HL-60/S4 treated with retinoic acid at 250 ng/mL for 4 days and 3 days (cell line): ENCODE measurements around the gene CRADD.
"Not testable (repeated sequence)": the region's sequence is repeated elsewhere in the genome, so short reads cannot be mapped to it uniquely, and the experiment has no call there.

ENCODE experiments used
- in situ Hi-C: fragments of 300-500 bp; cut with MboI; formaldehyde crosslinking; loops from 2 replicates; pipeline ENCODE4 v1.7.0; 2022; ENCODE audit warnings: low sequenced_read_pairs

Gene CRADD

DNA sequence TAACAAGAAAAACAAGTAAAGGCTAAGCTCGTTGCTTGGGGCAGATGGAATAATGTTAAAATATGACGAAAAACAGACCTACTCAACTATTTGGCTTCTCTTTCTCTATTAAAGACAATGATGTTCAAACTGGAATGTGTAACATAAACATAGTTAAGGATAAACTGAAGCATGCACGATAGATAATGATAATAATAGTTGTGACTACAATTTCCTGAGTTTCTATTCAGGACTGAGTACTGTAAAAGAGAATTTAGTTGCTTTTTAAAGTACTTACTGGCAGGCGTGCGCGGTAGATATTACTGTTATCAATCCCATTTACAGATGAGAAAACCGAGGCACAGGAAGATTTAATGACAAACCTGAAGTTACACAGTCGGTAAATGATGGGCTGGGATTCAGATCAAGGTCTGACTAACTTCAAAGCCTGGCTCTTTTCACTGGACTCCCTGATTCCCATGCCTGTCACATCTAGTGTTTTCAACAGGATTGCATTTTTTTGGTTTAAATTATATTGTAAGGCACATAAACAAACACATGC, 103.0 kb downstream of the CRADD start:
- in situ Hi-C loops: no loop called here

DNA sequence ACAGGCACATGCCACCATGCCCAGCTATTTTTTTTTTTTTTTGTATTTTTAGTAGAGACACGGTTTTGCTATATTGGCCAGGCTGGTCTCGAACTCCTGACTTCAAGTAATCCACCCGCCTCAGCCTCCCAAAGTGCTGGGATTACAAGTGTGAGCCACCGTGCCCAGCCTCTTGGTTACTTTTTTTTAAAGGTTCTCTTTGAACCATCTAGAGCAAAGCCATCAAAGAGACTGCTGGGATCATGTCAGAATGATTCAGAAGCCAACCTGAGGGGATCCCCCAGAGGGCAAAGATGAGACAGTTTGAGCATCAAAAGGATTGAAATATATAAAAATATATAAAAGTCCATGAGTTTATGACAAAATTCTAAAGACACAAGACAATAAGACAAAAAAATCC, 103.7 kb downstream of the CRADD start:
- in situ Hi-C loops: not testable (repeated sequence)

DNA sequence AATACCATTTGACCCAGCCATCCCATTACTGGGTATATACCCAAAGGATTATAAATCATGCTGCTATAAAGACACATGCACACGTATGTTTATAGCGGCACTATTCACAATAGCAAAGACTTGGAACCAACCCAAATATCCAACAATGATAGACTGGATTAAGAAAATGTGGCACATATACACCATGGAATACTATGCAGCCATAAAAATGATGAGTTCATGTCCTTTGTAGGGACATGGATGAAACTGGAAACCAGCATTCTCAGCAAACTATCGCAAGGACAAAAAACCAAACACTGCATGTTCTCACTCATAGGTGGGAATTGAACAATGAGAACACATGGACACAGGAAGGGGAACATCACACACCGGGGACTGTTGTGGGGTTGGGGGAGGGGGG, 104.8 kb downstream of the CRADD start:
- in situ Hi-C loops: not testable (repeated sequence)

DNA sequence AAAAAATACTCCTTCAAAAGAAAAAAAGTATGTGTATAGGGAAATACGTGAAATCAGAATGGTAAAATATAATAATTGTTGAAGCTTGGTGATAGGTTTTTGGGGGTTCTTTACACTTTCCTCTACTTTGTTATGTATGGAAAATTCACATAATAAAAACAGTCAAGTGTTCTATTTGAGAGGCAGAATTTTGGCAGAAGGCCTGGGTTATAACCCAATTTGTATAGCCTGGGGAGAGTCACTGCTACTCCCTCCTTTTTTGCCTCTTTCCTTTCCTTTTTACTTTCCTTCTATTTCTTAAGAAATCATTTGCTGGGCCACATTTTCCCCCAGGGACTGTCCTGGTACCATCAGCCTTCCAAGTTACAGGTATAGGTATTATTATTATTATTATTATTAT, 105.7 kb downstream of the CRADD start:
- in situ Hi-C loops: no loop called here

DNA sequence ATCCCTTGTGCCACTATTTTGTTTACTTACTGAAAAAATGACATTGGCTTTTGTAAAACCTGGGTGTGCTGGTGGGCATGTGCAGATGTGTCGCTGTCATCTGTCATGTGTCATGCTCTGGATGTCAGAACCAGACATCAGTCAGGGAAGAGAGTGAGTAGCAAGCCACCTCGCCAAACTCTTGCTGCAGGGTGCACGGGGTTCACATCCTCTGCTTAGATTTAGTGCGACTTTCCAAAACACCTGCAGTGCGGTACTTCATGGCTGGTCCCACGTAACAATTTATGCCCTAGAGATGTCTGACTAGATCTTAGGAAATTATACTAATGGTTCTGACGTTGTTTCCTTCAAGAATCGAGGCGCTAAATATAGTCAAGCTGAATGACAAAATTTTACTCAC, 106.7 kb downstream of the CRADD start:
- in situ Hi-C loops: no loop called here

DNA sequence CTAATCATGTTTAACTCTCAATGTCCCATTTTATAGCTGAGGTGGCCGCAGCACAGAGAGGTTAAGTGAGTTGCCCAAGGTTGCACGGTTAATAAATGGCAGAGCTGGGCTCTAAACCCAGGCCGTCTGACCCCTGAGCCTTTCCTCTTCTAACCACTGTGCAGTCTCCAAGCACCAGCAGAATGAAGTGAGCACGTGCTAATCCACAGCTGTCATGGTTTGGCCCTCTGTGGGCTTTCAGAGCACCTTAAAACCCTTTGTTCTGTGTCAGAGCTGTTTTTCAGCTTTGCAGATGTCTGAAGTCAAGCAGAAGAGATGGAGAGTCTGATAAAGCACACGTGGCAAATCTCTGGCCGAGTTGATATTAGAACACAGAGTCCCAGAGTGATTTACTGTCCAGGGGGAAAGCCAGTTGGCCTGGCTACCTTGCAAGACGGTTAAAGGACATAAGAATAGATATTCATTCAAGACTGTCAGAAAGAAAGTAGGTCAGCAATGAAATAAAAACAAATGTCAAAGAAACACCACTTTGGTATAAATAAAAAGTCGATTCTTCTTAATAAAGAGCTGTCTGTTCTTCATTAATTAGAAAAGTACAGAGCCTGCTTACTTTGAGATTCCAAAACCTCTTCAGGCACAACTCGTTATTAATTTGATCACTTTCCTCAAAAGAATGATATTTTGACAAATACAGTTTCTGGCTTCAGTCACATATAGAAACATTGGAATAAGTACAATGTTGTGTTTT, 107.3 kb downstream of the CRADD start:
- in situ Hi-C loops: no loop called here

DNA sequence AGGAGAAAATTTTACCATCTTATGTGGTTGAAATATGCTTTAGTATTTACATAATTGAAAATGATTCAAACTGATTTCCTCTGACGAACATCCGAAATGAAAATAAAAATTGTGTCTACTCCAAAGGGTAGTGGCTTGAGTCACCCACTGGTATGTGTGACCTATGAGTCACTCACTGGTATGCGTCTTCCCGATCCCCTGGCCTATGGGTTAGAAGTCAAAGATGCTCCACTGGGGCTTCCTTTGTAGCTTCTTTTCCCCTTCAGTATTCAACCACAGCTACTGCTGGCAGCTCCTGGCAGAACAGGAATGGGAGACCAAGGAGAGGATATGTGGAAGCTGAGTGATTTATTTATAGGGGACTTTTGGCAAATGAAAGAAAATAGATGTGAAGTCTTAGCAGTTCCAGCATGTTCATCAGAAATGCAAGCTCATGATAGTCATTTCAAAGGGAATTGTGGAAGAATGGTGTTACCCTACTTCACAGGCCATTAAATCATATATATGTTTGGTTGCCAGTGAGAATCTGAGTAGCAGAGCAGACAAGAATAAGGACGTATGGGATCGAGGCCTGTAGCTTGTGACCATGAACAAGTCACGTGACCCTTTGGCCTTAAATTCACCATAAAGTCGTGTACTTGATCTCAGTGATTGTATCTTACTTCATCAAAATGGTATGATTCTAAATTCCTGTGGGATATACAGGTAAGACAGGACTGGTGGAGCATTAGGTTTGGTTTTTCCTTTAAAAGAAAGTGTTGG, 108.3 kb downstream of the CRADD start:
- in situ Hi-C loops: no loop called here

DNA sequence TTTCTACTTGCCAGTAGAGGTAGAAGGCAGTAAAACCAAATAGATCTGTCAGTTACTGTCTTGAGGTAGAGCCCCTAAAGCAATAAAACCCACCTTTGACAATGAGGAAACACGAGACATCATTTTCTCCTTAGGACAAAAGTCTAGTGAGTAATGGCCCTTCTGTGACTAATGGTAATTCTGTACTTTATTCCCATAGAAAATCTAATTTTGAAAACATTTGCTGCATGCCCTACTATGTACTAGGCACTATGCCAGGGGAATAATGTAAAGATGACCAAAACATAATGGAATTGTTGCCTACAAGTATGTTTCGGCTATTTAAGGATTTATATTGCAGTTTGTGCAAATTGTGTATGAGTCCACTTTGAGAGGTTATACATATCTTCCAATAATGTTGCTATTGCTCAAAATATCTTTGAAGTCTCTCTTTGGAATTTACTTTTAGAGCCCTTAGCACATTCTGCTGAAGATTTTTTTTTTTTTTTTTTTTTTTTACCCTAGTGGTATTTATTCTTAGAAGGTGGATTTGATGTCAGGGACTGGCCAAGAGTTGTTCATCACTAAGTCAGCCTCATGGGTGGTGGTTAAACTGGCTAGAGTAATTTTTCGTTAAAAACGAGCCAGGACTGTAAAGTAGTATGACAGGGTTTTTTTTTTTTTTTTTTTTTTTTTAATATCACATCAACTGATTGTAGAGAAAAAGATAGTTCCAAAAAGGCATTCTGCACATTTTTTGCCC, 109.7 kb downstream of the CRADD start:
- in situ Hi-C loops: no loop called here

DNA sequence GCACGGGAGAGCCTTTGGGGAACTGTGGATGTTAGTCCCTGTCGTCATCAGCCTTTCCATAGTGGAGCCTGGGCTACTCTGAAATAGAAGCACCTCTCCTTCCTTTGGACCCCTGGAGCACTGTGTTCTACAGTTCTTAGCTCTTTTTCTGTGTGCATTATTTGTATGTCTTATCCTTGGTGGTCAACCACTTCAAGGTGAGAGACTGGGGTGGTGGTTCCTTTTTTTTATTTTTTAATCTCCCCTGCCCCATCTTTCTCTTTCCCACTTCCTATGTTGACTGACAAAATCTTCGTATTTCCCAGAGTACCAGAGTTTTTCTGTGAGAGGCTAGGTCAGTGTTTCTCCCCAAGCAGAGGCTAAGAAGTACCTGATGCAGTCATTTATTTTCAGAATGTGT, 111.7 kb downstream of the CRADD start:
- in situ Hi-C loops: no loop called here

DNA sequence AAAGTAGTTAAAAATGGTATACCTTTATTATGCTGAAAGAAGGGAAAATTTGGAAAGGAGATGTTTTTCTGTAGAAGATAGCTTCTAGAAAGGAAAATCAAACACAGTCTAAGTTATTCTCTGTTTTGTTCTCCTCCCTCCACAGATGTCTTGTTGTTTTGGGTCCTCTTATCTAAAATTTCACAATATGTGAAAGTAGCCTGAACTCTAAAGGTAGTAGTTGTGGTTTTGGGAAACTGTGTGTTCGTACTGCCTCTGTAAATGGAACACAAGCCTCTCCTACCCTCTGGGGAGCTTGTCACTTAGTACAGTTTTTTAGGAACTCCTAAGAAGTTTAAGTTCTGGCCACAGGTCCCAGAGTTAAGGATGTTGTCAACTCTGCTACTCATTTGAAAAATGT, 112.6 kb downstream of the CRADD start:
- in situ Hi-C loops: no loop called here

DNA sequence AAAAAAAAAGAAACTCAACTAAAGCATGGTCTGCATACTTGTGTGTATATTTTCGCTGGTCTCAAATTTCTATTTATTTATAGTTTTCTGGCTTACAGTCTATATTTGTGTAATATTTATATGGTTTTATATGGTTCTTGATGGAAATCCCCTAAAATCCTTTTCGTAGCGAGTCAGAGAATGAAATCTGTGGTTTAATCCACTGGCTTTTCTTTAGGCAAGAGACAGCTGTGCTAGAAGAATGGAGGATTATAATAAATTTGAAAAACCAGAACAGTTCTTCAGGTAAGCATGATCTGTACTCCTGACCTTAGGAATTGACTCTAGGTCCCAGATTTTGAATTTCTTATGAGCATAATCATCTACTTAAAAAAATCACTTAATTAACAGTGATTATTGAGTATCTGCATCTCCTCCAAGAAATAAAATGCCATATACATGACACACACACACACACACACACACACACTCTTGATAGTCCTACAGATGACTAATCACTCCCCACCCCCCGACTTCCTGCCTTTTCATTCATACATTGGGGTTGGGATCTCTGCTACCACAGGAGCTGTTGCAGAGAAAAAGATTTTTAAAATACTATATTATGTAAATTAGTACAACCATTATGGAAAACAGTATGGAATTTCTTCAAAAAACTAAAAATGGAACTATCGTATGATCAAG, 113.4 kb downstream of the CRADD start:
- in situ Hi-C loops: no loop called here

DNA sequence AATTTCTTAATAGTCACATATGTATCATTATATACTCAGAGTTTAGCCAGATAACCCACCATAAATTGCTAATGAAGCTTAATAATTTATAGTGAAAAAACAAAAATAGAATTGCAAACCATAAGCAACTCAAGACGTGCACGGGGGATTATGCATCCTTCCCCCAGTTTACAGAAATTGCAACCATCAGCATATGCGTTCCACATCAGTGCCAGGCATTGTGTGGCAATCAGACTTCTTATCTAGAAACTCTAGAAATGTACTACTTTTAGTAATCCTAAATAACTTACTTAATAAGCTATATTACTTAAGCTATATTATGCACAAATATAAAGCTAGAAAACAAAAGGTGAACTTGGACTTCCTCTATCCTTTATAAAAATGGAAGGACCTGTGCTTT, 115.8 kb downstream of the CRADD start:
- in situ Hi-C loops: no loop called here

DNA sequence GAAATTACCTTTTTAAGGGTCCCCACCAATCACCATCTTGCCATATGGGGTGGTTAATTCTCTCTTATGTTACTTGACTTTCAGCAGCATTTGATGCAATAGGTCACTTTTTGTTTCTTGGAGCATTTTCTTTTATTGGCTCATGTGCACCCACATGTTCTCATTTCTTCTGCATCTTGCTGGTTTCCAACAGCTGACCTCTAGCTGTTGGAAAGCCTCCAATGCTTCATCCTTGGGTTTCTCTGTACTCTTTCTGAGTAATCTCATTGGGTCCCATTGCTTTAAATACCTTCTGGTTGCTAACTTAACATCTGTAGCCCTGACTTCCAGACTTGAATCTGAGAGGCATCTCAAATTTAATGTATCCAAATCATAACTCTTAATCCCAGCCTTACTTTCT, 116.8 kb downstream of the CRADD start:
- in situ Hi-C loops: no loop called here

DNA sequence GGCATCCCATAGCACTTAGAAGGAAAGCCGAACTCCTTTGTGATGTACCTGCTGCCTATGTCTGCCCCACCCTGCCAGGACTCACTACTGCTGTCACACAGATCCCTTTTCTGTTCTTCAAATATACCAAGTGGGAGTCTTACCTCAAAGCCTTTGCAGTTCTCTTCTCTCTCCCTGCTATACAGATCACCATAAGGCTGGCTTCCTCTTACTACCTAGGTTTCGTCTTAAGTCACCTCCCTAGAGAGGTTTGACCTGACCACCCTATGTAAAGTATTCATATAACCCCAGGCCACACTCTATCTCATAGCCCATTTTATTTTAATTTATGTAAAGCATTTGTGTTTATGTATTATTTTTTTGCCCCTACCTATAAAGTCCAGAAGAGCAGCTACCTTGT, 117.6 kb downstream of the CRADD start:
- in situ Hi-C loops: no loop called here

DNA sequence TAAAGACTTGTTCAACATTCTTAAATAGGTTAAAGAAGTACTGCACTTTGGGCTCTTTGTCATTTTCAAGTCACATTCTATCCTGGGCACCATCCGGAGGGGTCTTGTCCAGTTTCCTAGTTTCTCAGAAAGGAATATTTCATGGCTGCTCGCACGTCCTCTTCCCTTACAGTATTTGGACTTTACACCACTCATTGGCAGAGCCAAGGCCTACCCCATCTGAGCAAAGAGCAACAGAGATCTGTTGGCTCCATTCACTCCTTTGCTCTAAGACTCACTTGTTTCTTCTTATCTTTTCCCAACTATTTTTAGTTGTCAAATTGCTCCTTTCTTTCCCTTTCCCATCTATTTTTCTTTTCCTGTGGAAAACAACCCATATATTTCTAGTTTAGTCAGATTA, 118.2 kb downstream of the CRADD start:
- in situ Hi-C loops: no loop called here

DNA sequence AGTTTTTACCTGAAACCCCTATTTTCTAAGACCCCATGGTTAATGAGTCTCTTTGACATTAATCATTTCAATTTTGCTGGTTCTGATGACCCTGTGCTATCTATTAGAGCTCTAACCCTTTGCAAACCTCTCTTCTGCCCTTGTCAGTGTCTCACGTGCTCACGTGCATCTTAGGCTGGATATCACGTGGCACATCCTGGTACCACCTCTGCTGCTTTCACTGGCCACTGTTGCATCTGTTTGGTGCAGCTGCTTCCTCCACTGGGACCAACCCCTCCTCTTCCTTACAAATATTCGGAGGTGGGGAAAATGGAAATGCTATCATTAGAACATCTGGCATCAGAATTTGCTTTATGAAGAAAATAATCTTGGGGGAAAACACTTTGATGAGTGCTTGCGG, 119.6 kb downstream of the CRADD start:
- in situ Hi-C loops: no loop called here

DNA sequence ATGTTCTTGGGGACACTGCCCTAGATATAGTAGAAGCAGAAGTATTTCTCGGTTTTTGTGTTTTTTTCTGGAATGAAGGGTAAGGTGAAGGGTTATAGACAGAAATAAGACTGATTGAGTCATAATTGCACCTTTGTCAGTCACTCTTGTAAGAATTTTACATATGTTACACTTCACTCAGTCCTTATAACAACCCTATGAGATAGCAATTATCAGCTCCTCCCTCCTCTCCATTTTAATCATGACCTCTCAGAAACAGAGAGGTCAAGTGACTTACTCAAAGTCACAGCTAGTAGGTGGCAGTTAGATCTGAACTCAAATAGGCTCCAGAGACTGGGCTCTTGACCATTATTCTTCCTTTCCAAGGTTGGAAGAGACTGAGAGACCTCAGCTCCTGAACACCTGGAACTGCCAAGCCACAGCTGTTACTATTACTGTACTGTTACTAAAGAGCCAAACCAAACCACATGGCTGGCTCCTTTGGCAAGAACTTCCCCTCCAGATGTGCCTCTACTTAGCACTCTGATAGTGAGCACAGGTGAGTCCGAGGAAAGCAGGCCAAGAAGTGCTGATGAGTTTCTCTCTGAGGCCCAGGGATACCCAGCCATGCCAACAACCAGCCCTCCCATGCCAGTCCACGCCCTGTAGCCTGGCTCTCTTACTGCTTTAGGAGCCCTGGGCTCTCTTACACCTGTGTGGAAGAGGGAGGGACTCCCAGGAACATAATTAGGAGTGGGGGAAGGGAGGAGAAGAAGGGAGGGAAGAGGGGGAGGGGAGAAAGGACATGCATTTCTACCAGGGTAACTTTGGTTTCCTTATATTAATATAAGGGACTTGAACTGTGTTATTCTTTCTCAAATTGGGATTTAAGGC, 121.3 kb downstream of the CRADD start:
- in situ Hi-C loops: no loop called here

DNA sequence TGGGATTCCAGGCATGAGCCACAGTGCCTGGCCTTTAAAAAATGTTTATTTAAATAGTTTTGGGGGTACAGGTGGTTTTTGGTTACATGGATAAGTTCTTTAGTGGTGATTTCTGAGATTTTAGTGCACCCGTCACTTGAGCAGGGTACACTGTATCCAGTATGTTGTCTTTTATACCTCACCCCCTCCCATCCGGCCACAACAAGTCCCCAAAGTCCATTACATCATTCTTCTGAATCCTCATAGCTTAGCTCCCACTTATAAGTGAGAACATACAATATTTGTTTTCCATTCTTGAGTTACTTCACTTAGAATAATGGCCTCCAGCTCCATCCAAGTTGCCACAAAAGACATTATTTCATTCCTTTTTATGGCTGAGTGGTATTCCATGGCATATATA, 124.5 kb downstream of the CRADD start:
- in situ Hi-C loops: not testable (repeated sequence)

DNA sequence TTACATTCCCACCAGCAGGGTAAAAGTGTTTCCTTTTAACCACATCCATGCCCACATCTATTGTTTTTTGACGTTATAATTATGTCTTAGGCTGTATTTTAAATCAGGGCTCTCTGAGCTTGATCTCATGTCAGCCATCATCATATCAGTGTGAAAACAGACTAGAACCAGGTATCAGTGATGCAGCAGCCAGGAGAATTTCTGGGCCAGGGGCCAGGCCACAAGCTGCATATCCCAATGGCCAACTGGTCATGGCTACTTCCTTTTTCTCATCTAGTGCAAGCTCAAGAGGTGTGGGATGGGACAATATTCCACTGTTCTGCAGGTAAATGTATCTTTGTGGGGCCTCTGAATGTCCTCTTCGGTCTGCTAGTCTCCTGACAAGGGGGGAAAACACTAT, 125.1 kb downstream of the CRADD start:
- in situ Hi-C loops: no loop called here
